ENCODE results near the gene SAMD13. TPM values are rescaled to one million over a fixed set of nuclear protein-coding genes. Genes with fewer than 3 reads are reported as not detected.

SAMD13 gene
- total RNA-seq, 1 experiment from 2014 or later = 0.61 TPM

- Histone ChIP-seq H4K91ac (ENCODE audit: insufficient read length, low read depth, low read length) (no peak overlapping the region), H3K27me3 (ENCODE audit: insufficient read depth, low read length) (no peaks in the 10 kb centered on the region), H4K8ac (replicated peaks; ENCODE audit: insufficient read length, low read depth, low read length) (no peak overlapping the region), H2BK5ac (ENCODE audit: insufficient read length, low read length) (no peak overlapping the region), H3K14ac (ENCODE audit: insufficient read depth, low read length) (no peak overlapping the region; the same call in 1 of the 2 replicates), H2BK120ac (ENCODE audit: low read depth, low read length, poor library complexity, severe bottlenecking) (no peak overlapping the region), H3K79me1 (ENCODE audit: insufficient read depth, low read depth, low read length, poor library complexity, severe bottlenecking) (no peaks in the 10 kb centered on the region), H3K9me3 (ENCODE audit: control insufficient read depth, low read depth, low read length) (no peaks in the 10 kb centered on the region), H3K23ac (ENCODE audit: insufficient read length, low read depth, low read length) (no peak overlapping the region), H3K4me1 (ENCODE audit: insufficient read depth, low read length) (peaks cover 10% of the 10 kb centered on the region; the same call in 1 of the 2 replicates), H3K18ac (ENCODE audit: insufficient read length, low read depth, low read length) (no peak overlapping the region), H2AFZ (ENCODE audit: low read length) (peak overlapping the region; percentile 65), H3K9ac (ENCODE audit: extremely low read depth, insufficient read length, low read length) (no peak overlapping the region), H4K20me1 (ENCODE audit: control insufficient read depth, insufficient read depth, insufficient read length) (no peaks in the 10 kb centered on the region), H2AK5ac (ENCODE audit: insufficient read length, low read length) (no peak overlapping the region), H2BK12ac (ENCODE audit: insufficient read length, low read depth, low read length) (no peak overlapping the region), H3K56ac (ENCODE audit: insufficient read length, low read depth, low read length) (no peak overlapping the region), H3K4me2 (ENCODE audit: insufficient read depth, insufficient read length, low read length) (peak overlapping the region; percentile 90), H4K5ac (ENCODE audit: insufficient read length, low read depth, low read length) (no peak overlapping the region), H2BK20ac (ENCODE audit: low read depth, low read length, poor library complexity, severe bottlenecking) (no peak overlapping the region), H3K79me2 (ENCODE audit: insufficient read depth, low read length) (no peaks in the 10 kb centered on the region), H3K27ac (ENCODE audit: insufficient read length, low read depth, low read length) (peak overlapping the region; percentile 53), H3K23me2 (ENCODE audit: insufficient read length, low read depth, low read length, poor library complexity, severe bottlenecking) (peaks cover 12% of the 10 kb centered on the region), H2BK15ac (ENCODE audit: low read depth, low read length) (no peak overlapping the region), H3K4ac (ENCODE audit: low read depth, low read length) (no peak overlapping the region), H3T11ph (ENCODE audit: low read length) (no peak overlapping the region)
- Mint-ChIP-seq H3K9me3 (no peaks in the 10 kb centered on the region), H3K4me1 (peaks cover 37 to 42% of the 10 kb centered on the region in 2 experiments), H3K36me3 (ENCODE audit: insufficient read depth in 1 of 3, low read depth in 3 of 3) (peaks cover 0 to 9% (median 0%) of the 10 kb centered on the region in 3 experiments; a peak in 1 of 7 replicates), H3K4me3 (peak overlapping the region; percentile 2 to 73; a peak in 4 of 5 replicates), H3K27ac (peak overlapping the region in 2 of 3 experiments; percentile 21 to 91; a peak in 5 of 7 replicates), H3K27me3 (ENCODE audit: low read depth) (peaks cover 3% of the 10 kb centered on the region; the same call in 1 of the 2 replicates)
- DNase-seq = no peak
- WGBS (ENCODE audit: extremely low coverage, insufficient read length, low lambda C conversion rate) = no CpG with 5 or more reads among the region's 3 CpGs
- no peak for TF ChIP-seq CTCF (conservative IDR thresholded peaks at IDR 0.05)
Measured at GRCh38 chr1:84303314-84303830, 1.9 kb downstream of the SAMD13 start.
